CD4-positive, alpha-beta T cell (primary cell): Measurements from ENCODE around the gene BRF1. TPM values are rescaled to one million over a fixed set of nuclear protein-coding genes. Genes with fewer than 3 reads are reported as not detected.

Experiments
- ATAC-seq: fragments of 200-7000 bp; cut with Tn5 transposase; one replicate; pipeline ENCODE4 v1.10.0; 2022; ENCODE audit warnings: mild to moderate bottlenecking; ENCODE audit not compliant: poor library complexity
- CTCF ChIA-PET: fragments of 350-600 bp; sonication (Branson Sonifier 250); formaldehyde crosslinking; loops from one replicate; lab custom pipeline; 2021; ENCODE audit warnings: antibody characterized with exemption, inconsistent platforms; lab: Charles Lee
- POLR2A ChIA-PET: fragments of 350-600 bp; sonication (Branson Sonifier 250); formaldehyde crosslinking; loops from one replicate; lab custom pipeline; 2021; ENCODE audit warnings: antibody characterized with exemption, inconsistent platforms; lab: Charles Lee
- DNase-seq, 14 experiments: peaks; one replicate each; pipeline ENCODE4 v3.0.0-alpha.2; 2013 to 2020; ENCODE audit warnings: mixed read lengths in 2 of 14
- H3K27ac ChIP-seq, 2 donors: one replicate each; pipeline versions ENCODE4 v1.5.1 to v1.7.0; 2013; ENCODE audit warnings: low read length in 2 of 2, low read depth in 1 of 2, mild to moderate bottlenecking in 1 of 2
- H3K27me3 ChIP-seq, 2 experiments: 1 replicate in 1 of 2; 2 replicates in 1 of 2; pipeline versions ENCODE4 v1.6.1 to v1.7.0; 2013; ENCODE audit warnings: low read length in 2 of 2, control low read depth in 1 of 2, mild to moderate bottlenecking in 1 of 2, moderate library complexity in 1 of 2; ENCODE audit not compliant: insufficient read depth in 2 of 2, control insufficient read depth in 1 of 2
- H3K36me3 ChIP-seq: one replicate; pipeline ENCODE4 v1.6.1; 2013; ENCODE audit warnings: low read length, control low read depth; ENCODE audit not compliant: insufficient read depth
- H3K4me1 ChIP-seq: one replicate; pipeline ENCODE4 v1.6.1; 2013; ENCODE audit warnings: low read length, control low read depth; ENCODE audit not compliant: insufficient read depth
- H3K4me3 ChIP-seq: one replicate; pipeline ENCODE4 v1.5.1; 2013; ENCODE audit warnings: mild to moderate bottlenecking, low read length, moderate library complexity
- H3K9me3 ChIP-seq, 2 experiments: 1 replicate in 1 of 2; 2 replicates in 1 of 2; pipeline versions ENCODE4 v1.6.1 to v1.7.0; 2013; ENCODE audit warnings: low read length in 2 of 2, mild to moderate bottlenecking in 2 of 2, control low read depth in 1 of 2, moderate library complexity in 1 of 2; ENCODE audit not compliant: control insufficient read depth in 1 of 2, insufficient read depth in 1 of 2
- H3K27ac Mint-ChIP-seq: one replicate; pipeline ENCODE4 v1.8.0; 2020; ENCODE audit warnings: mixed read lengths
- H3K27me3 Mint-ChIP-seq: one replicate; pipeline ENCODE4 v1.8.0; 2021; ENCODE audit warnings: mixed read lengths
- H3K36me3 Mint-ChIP-seq: one replicate; pipeline ENCODE4 v1.8.0; 2021; ENCODE audit warnings: low read depth, mixed read lengths
- H3K4me1 Mint-ChIP-seq: one replicate; pipeline ENCODE4 v1.8.0; 2021; ENCODE audit warnings: low read depth, mixed read lengths
- H3K4me3 Mint-ChIP-seq: one replicate; pipeline ENCODE4 v1.8.0; 2020; ENCODE audit warnings: mild to moderate bottlenecking, mixed read lengths
- H3K9me3 Mint-ChIP-seq: one replicate; pipeline ENCODE4 v1.8.0; 2020; ENCODE audit warnings: mixed read lengths
- CTCF ChIP-seq: fragments of 200-600 bp; IDR thresholded peaks from one replicate; pipeline ENCODE4 v1.8.0; 2022; ENCODE audit warnings: antibody characterized with exemption, mild to moderate bottlenecking
- intact Hi-C, 2 experiments: fragments of 100-400 bp; cut with DNase I in 1 of 2; cut with micrococcal nuclease in 1 of 2; formaldehyde crosslinking; loops; one replicate each; pipeline versions ENCODE4 v1.15.1 to v1.9.0; 2023 to 2025; cut with DNase I, micrococcal nuclease
- total RNA-seq, 174 experiments: library from RNA in 2 of 174; stranded (reverse) in 2 of 174; gene quantifications; one replicate each; pipeline ENCODE4 v1.2.3 and lab custom pipeline; 2021 to 2026

Gene BRF1
- total RNA-seq, 2 experiments from 2014 or later, result 77.4 to 77.7 TPM

- H3K9me3 ChIP-seq, result no peaks in the 10 kb centered on the region
- no peaks in the 10 kb centered on the region for H3K27me3 ChIP-seq
- ChIA-PET CTCF (interaction anchor here (1.8 kb wide), 1 partner anchor 9 kb away, joined by 4 read pairs; the partner anchor contains the start of gene BRF1), POLR2A (no interaction called here)
- Mint-ChIP-seq H3K4me3 (no peak overlapping the region), H3K9me3 (no peaks in the 10 kb centered on the region), H3K36me3 (no peaks in the 10 kb centered on the region), H3K27me3 (no peaks in the 10 kb centered on the region), H3K27ac (no peak overlapping the region), H3K4me1 (peaks cover 17% of the 10 kb centered on the region)
- H3K4me1 ChIP-seq, result peaks cover 21% of the 10 kb centered on the region
- DNase-seq (no peak), ATAC-seq (no peak)
- intact Hi-C loops, result no loop called here
- no peak for TF ChIP-seq CTCF
- H3K27ac ChIP-seq, result no peak overlapping the region
- no peaks in the 10 kb centered on the region for H3K36me3 ChIP-seq
- no peak overlapping the region for H3K4me3 ChIP-seq
Measured at GRCh38 chr14:105309371-105309770, 8.6 kb upstream of the BRF1 start.

GRCh38 chr14:105307052-105307727 lies 6.4 kb upstream of the BRF1 start:
- CTCF ChIA-PET, result interaction anchor here (0.6 kb wide), 1 partner anchor 13 kb away, joined by 4 read pairs; no protein-coding TSS in a partner anchor
- no peaks in the 10 kb centered on the region for H3K9me3 Mint-ChIP-seq

GRCh38 chr14:105305791-105306190 lies 5.0 kb upstream of the BRF1 start:
- POLR2A ChIA-PET, result interaction anchor here (1.3 to 1.4 kb wide), 2 partner anchors 9 to 13 kb away, joined by 3 to 9 read pairs; partner anchors contain the start of gene PACS2
- Histone ChIP-seq H3K27me3 (no peaks in the 10 kb centered on the region), H3K36me3 (no peaks in the 10 kb centered on the region), H3K4me1 (peaks cover 18% of the 10 kb centered on the region), H3K4me3 (no peak overlapping the region), H3K9me3 (no peaks in the 10 kb centered on the region), H3K27ac (no peak overlapping the region)
- H3K4me1 Mint-ChIP-seq, result peaks cover 31% of the 10 kb centered on the region
- no peaks in the 10 kb centered on the region for H3K27me3 Mint-ChIP-seq
- CTCF ChIA-PET, result no interaction called here
- H3K36me3 Mint-ChIP-seq, result peaks cover 4% of the 10 kb centered on the region
- H3K27ac Mint-ChIP-seq, result peak overlapping the region; percentile 71
- intact Hi-C loops, result no loop called here
- H3K9me3 Mint-ChIP-seq, result no peaks in the 10 kb centered on the region
- DNase-seq (peak in 1 of 14 experiments; percentile 14), ATAC-seq (no peak)
- TF ChIP-seq CTCF, result no peak
- H3K4me3 Mint-ChIP-seq, result no peak overlapping the region

More at GRCh38 chr14:105307052-105307727, 6.4 kb upstream of the BRF1 start:
- intact Hi-C loops, result no loop called here
- DNase-seq (no peak), ATAC-seq (no peak)
- Mint-ChIP-seq H3K4me1 (peaks cover 25% of the 10 kb centered on the region), H3K27me3 (no peaks in the 10 kb centered on the region), H3K4me3 (no peak overlapping the region), H3K27ac (peak overlapping the region; percentile 7), H3K36me3 (no peaks in the 10 kb centered on the region)
- Histone ChIP-seq H3K36me3 (no peaks in the 10 kb centered on the region), H3K4me1 (peaks cover 11% of the 10 kb centered on the region), H3K9me3 (no peaks in the 10 kb centered on the region), H3K4me3 (no peak overlapping the region), H3K27me3 (no peaks in the 10 kb centered on the region), H3K27ac (no peak overlapping the region)
- no peak for TF ChIP-seq CTCF
- POLR2A ChIA-PET, result no interaction called here
